GM21367 (cell line): ENCODE measurements around the gene TOLLIP.
"Not testable (repeated sequence)": the region's sequence is repeated elsewhere in the genome, so short reads cannot be mapped to it uniquely, and the experiment has no call there.

ENCODE experiments used
- ATAC-seq: cut with Tn5 transposase; IDR thresholded peaks from one replicate; pipeline ENCODE4 v1.9.1; 2021; ENCODE audit not compliant: unreplicated experiment

The TOLLIP gene

DNA sequence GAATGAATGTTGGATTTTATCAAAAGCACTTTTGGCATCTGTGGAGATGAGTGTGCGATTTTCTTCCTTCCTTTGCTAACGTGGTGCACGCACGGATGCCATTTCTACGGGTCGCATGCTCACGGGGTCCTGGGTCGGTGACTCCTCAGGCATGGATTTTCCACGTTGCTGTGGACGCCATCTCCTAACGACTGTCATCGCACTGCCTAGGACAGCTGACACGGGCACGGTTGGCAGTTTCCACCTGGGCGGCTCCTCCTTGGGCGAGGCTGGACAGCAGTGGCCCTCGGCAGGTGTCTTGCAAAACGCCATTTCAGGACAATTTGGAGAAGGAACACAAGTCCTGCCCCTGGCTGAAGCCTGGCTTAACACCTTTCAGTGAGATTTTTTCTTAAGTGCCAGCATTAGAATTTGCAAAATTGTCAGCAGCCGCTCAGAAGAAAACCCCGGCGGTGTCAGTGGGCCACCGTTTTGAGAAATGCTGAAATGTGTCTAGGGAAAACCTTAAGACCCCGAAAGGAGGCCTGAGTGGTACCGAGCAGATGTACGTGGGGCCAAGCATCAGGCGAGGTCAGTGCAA is 34.7 kb upstream of the TOLLIP start:
- no peak for ATAC-seq

DNA sequence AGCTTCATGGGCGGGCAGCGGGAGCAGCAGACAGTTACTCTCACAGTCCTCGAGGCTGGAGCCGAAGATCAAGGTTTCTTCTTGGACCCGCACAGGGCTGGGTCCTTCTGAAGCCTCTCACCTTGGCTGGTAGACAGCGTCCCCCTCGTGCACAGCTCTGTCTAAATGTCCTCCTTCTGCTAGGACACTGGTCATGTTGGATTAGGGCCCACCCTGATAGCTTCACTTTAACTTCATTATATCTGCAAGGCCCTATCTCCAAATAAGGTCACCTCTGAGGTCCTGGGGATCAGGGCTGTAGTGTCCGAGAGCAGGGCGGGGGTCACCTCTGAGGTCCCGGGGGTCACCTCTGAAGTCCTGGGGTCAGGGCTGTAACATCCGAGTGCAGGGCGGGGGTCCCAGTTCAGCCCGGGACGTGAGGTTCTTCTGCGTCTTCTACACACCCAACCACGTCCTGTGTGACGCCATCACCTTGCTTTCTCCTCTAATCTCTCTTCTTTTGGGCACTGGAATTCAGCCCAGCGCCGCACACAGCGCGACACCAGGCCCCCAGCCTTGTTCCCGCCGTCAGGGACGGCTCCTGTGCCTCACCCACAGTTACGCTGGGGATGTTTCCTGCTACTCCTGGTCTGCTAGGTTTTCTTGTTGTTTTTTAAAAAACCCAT is 34.1 kb upstream of the TOLLIP start:
- ATAC-seq: no peak

DNA sequence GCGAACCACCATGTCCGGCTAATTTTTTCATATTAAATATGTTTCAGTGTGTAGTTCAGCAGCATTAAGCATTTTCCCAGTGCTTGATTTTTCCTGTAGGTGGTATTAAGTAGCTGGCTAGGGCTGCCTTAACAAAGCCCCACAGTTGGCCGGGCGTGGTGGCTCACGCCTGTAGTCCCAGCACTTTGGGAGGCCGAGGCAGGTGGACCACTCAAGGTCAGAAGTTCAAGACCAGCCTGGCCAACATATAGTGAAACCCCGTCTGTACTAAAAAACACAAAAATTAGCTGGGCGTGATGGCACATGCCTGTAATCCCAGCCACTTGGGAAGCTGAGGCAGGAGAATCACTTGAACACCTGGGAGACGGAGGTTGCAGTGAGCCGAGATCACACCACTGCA is 33.5 kb upstream of the TOLLIP start:
- no peak for ATAC-seq

DNA sequence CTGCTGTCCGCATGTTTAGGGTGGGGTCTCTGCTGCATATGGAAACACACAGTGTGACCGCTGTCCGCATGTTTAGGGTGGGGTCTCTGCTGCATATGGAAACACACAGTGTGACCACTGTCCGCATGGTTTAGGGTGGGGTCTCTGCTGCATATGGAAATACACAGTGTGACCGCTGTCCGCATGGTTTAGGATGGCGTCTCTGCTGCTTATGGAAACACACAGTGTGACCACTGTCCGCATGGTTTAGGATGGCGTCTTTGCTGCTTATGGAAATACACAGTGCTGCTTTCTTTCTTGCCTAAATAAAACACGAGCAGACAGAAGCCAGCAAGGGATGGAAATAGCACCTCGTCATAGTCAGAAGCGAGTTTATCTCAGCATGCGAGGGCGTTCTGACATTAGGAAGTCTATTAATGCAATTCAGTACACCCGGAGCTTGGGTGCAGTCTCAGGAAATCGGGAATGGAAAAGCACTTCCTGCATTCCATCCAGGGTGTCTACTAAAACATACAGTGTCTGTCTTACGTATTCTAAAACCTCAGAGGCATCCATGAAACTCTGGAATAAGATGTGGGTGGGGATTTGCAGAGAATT is 32.6 kb upstream of the TOLLIP start:
- ATAC-seq: no peak

- not testable (repeated sequence) for ATAC-seq
These were observed 31.8 kb upstream of the TOLLIP start for GRCh38 chr11:1341226-1341625.

DNA sequence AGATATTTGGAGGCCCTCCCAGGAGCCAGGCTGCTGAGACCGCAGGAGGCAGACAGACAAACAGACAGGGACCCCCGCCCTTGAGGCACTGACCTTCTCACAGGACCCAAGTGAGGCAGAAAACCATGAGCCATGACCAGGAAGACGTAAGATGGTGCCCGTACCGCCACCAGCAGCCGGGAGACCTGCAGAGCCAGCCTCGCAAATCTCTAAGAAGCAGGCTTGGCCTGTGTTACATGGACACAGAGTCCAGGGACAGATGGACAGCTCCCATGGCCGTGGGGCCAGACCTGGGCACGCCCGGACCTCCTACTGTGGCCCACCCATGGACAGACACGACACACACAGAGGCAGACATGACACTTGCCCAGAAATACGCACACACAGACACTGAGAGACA is 30.7 kb upstream of the TOLLIP start:
- no peak for ATAC-seq

- ATAC-seq: no peak
These were observed 29.7 kb upstream of the TOLLIP start for GRCh38 chr11:1339066-1339675.

DNA sequence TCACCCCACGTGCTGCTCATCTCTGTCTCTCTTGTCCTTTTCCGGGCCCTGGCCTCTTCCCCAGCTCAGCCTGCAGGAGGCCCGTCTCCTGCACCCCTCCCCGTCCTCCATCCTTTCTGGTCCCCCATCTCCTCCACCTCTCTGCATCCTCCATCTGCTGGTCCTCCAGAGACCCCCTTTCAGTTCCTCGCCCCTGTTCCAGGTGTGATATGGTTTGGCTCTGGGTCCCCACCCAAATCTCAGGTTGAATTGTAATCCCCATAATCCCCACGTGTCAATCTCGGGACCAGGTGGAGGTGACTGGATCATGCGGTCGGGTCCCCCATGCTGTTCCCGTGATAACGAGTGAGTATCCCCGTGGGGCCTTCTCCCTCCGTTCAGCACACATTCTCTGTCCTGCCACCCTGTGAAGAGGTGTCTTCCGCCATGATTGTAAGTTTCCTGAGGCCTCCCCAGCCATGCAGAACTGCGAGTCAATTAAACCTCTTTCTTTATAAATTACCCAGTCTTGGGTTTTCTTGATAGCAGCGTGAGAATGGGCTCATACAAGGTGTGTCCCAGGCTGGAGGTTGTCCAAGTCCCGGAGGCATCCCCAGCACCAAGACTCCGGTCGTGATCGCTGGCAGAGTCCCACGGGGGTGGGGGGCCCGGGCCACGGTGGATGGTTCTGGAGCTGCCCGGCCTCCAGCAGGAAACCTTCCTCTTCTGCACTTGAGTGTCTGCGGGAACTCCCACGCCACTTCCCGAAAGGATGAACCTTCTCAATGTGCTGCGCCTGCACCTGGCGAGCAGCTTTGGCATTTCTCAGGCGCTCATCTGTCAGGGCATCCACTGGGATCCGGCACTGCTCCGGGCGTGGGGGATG is 29.0 kb upstream of the TOLLIP start:
- no peak for ATAC-seq

DNA sequence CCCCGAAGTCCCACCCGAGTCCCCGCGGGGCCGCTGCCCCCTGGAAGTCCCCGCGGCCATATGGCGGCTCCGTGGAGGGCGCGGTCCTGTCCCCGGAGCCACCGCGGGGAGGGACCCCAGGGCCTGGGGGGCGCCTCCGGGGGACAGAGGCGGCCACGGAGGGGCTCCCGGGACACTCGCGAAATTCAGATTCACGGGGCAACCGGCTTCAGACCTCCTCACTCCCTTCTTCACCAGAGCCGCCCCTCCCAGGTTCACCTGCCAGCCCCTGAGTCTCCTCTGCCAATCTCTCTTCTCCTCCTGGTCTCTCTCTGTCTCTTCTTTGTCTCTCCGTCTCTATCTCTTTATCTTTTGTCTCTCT is 28.2 kb upstream of the TOLLIP start:
- ATAC-seq: no peak

DNA sequence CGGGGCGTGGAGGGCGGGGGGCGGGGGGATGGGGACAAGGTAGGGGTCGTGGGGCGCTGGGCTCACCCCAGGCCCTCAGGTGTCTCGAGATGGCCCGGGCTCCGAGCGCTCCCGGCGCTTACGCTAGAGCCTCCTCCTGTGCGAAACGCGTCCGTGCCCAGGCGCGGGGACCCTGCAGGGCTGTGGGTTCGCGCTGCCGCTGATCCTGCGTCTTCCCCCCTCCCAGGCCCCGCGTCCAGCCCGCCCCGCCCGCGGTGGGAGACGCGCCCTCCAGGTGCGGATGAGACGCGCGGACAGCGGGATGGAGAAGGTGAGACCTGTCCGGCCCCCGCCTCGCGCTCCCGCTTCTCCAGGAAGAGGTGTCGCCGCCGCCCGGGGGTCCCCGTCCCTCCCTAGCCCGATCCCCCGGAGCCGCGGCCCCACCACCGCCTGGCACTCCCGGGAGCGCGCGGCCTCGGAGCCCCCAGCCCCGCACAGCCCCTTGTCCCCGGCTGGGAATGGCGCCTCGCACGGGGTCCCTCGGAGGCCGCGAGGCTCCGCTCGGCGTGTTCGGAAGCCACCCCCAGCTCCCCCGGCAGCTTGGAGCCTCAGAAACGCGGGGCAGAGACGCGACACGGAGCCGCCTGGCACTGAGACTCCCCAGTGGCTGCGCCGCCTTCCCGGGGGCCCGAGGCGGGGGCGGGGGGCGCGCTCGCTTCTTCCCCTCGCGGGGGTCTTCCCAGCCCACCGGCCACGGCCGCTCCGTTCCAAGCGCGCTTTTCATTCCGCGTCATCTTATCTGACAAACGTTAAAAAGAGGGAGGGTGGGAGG is 27.6 kb upstream of the TOLLIP start:
- ATAC-seq: no peak

GRCh38 chr11:1335811-1336761 is 26.7 kb upstream of the TOLLIP start:
- no peak for ATAC-seq

DNA sequence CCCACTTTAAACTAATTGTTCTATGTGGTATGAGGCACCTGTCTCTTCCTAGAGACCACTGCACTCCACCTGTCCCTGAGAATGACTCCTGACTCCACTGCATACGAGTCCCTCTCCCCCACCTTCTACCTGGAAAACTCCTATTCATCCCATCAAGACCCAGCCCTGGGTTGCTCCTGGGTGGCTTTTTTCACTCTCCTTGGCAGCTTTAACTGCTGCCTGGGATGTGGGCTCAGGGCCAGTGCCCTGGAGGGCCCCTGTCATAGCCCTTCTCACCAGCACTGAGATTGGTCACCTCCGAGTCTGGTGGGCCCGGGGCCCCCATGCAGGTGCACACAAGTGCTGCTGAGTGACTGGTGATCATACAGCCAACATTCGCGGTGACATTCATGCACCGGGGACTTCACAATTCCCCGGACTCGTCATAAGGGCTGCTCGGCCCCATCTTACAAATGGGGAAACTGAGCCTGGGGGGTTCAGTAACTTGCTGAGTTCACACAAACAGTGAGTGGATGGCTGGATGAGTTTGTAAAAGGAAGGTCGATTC is 25.9 kb upstream of the TOLLIP start:
- ATAC-seq: no peak

DNA sequence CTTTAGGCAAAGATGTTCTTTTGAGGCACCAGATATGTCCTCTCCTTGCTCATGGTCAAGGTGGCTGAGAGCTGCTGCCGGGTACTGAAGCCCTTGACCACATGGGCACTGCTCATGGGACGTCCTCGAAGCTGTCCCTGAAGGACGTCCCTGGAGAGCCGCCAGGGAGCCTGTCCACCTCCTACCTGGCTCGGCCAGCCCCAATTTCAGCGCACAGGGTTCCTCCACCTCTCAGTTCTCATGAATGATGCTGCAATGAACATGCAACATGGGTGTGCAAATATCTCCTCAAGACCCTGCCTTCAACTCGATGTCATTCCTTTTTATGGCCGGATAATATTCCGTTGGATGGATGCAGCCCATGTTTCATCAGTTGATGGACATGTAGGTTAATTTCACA is 24.4 kb upstream of the TOLLIP start:
- ATAC-seq: no peak

DNA sequence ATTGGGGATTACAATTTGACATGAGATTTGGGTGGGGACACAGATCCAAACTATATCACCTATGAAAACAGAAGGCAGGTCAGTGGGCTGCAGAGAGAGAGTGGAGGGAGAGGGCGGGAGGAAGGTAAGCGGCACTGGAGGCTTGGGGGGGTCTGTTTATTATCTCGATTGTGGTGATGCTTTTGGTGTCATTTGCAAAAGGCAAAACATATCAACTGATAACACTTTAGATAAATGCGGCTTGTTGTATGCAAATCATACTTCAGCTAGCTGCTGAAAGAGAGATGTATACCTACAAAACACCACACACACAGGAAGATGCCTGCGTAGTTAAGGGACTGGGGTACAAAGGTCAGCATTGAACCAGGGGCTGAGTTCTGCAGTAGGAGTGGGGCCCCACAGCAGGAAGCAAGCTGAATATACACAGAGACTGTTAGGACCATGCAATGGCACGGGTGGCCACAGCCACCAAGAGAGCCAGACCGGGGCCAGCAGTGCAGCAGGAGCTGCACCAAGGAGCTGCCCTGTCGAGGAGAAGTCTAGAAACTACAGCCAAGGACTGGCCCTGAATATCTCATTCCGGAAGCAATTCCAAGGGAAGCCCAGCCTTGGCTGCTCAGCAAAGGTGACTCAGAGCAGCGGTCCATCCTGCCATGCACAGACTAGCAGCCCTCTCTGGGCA is 23.8 kb upstream of the TOLLIP start:
- ATAC-seq: no peak

DNA sequence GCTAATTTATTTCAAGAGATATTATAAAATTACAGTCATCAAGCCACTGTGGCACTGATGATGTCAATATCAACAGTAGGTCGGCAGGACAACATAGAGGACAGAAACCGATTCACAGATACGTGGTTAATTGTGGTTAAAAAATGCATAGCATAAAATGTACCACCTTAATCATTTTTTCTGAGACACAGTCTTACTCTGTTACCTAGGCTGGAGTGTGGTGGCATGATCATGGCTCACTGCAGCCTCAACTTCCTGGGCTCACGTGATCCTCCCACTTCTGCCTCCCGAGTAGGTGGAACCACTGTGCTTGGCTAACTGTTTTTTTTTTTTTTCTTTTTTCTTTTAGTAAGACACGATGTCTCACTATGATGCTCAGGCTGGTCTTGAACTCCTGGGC is 21.0 kb upstream of the TOLLIP start:
- no peak for ATAC-seq

- no peak for ATAC-seq
These were observed 17.6 kb upstream of the TOLLIP start for GRCh38 chr11:1327064-1327460.

- ATAC-seq: no peak
These were observed 17.1 kb upstream of the TOLLIP start for GRCh38 chr11:1326435-1327063.

GRCh38 chr11:1323774-1324173 is 14.3 kb upstream of the TOLLIP start:
- ATAC-seq: no peak
